ENCODE measurements around the gene AR. TPM values are rescaled to one million over a fixed set of nuclear protein-coding genes. Genes with fewer than 3 reads are reported as not detected.

The AR gene
- total and polyA plus RNA-seq, 2 donors (not counting 1 experiment from before 2014, with no cell fraction given): not detected

DNA sequence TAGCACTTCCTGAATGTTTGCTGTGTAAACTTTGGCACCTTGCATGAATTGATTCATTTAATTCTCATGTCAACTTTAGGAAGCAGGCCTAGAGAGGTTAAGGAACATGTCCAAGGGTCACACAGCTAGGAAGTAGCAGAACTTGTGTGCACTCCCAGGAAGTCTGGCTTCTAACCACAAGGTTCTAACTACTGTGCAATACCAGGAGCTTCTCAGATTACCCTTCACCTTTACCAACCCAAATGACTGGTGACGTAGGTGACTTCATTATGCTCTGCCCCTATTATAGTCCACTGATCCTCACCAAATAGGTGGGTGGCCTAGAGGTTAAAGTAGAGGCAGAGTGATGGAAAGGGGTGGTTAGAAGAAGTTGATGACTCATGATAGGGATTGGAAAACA, 14.4 kb downstream of the AR start:
- H3K36me3 ChIP-seq (replicated peaks in 1 of 2; ENCODE audit: control extremely low read depth in 1 of 2, control insufficient read depth in 1 of 2, extremely low read depth in 1 of 2, insufficient read depth in 2 of 2, low read length in 1 of 2): no peaks in the 10 kb centered on the region
- ATAC-seq (ENCODE audit: low read depth): no peak
- no peak for DNase-seq
- WGBS (ENCODE audit: insufficient coverage): no CpG with 5 or more reads among the region's 1 CpG
- no peak overlapping the region for H3K27ac Mint-ChIP-seq
- no peaks in the 10 kb centered on the region for H3K4me1 Mint-ChIP-seq
- H3K9ac ChIP-seq (ENCODE audit: low read length): no peak overlapping the region
- no peaks in the 10 kb centered on the region for H4K20me1 ChIP-seq (ENCODE audit: control insufficient read depth, insufficient read depth, low read length, poor library complexity, severe bottlenecking)
- no peak overlapping the region for H3K4me2 ChIP-seq (replicated peaks; ENCODE audit: low read depth, low read length, poor library complexity, severe bottlenecking)
- H3K9me3 ChIP-seq (ENCODE audit: control extremely low read depth in 1 of 3, control insufficient read depth in 2 of 3, insufficient read depth in 1 of 3, low read length in 2 of 3): no peaks in the 10 kb centered on the region
- no peak overlapping the region for H3K27ac ChIP-seq (ENCODE audit: low read length in 2 of 2)
- no peaks in the 10 kb centered on the region for H3K4me1 ChIP-seq (ENCODE audit: control insufficient read depth in 2 of 2, insufficient read depth in 2 of 2, low read length in 2 of 2)
- no peaks in the 10 kb centered on the region for H3K9me3 Mint-ChIP-seq (ENCODE audit: insufficient read depth)
- no peaks in the 10 kb centered on the region for H3K79me2 ChIP-seq (ENCODE audit: control insufficient read depth, insufficient read depth, low read length)
- no peaks in the 10 kb centered on the region for H3K27me3 Mint-ChIP-seq
- TF ChIP-seq, protein P1, sequence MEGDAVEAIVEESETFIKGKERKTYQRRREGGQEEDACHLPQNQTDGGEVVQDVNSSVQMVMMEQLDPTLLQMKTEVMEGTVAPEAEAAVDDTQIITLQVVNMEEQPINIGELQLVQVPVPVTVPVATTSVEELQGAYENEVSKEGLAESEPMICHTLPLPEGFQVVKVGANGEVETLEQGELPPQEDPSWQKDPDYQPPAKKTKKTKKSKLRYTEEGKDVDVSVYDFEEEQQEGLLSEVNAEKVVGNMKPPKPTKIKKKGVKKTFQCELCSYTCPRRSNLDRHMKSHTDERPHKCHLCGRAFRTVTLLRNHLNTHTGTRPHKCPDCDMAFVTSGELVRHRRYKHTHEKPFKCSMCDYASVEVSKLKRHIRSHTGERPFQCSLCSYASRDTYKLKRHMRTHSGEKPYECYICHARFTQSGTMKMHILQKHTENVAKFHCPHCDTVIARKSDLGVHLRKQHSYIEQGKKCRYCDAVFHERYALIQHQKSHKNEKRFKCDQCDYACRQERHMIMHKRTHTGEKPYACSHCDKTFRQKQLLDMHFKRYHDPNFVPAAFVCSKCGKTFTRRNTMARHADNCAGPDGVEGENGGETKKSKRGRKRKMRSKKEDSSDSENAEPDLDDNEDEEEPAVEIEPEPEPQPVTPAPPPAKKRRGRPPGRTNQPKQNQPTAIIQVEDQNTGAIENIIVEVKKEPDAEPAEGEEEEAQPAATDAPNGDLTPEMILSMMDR (IDR thresholded peaks at IDR 0.05): no peak
- no peak for TF ChIP-seq EZH2 (IDR thresholded peaks at IDR 0.05; ENCODE audit: borderline replicate concordance, insufficient read depth, low read depth, low read length, poor library complexity, severe bottlenecking)
- no peak overlapping the region for H2AFZ ChIP-seq (ENCODE audit: insufficient read depth, low read depth, low read length, poor library complexity, severe bottlenecking)
- ChIA-PET CTCF (no interaction called here), POLR2A (no interaction called here)
- intact Hi-C loops (cut with micrococcal nuclease): no loop called here
- no peak overlapping the region for H3K4me3 ChIP-seq (ENCODE audit: control extremely low read depth in 1 of 5, extremely low read depth in 1 of 5, insufficient read depth in 1 of 5, low read depth in 2 of 5, low read length in 4 of 5)
- no peak overlapping the region for H3K4me3 Mint-ChIP-seq
- H3K27me3 ChIP-seq (replicated peaks in 1 of 4; ENCODE audit: control extremely low read depth in 1 of 4, control insufficient read depth in 3 of 4, insufficient read depth in 4 of 4, low read length in 3 of 4): no peaks in the 10 kb centered on the region

GRCh38 chrX:67563469-67564448, 19.9 kb downstream of the AR start:
- H3K4me1 ChIP-seq (ENCODE audit: control insufficient read depth in 2 of 2, insufficient read depth in 2 of 2, low read length in 2 of 2): no peaks in the 10 kb centered on the region
- ATAC-seq (ENCODE audit: low read depth): no peak
- no CpG with 5 or more reads among the region's 7 CpGs for WGBS (ENCODE audit: insufficient coverage)
- no peak overlapping the region for H3K27ac ChIP-seq (ENCODE audit: low read length in 2 of 2)
- POLR2A ChIA-PET: no interaction called here
- no peak for DNase-seq
- H3K27me3 ChIP-seq (replicated peaks in 1 of 4; ENCODE audit: control extremely low read depth in 1 of 4, control insufficient read depth in 3 of 4, insufficient read depth in 4 of 4, low read length in 3 of 4): no peaks in the 10 kb centered on the region
- no peaks in the 10 kb centered on the region for H3K36me3 ChIP-seq (replicated peaks in 1 of 2; ENCODE audit: control extremely low read depth in 1 of 2, control insufficient read depth in 1 of 2, extremely low read depth in 1 of 2, insufficient read depth in 2 of 2, low read length in 1 of 2)
- H3K4me2 ChIP-seq (replicated peaks; ENCODE audit: low read depth, low read length, poor library complexity, severe bottlenecking): no peak overlapping the region
- intact Hi-C loops (cut with micrococcal nuclease): no loop called here
- no peak overlapping the region for H3K4me3 ChIP-seq (ENCODE audit: control extremely low read depth in 1 of 5, extremely low read depth in 1 of 5, insufficient read depth in 1 of 5, low read depth in 2 of 5, low read length in 4 of 5)
- Mint-ChIP-seq H3K4me3 (no peak overlapping the region), H3K9me3 (ENCODE audit: insufficient read depth) (no peaks in the 10 kb centered on the region), H3K27me3 (no peaks in the 10 kb centered on the region), H3K27ac (no peak overlapping the region), H3K4me1 (no peaks in the 10 kb centered on the region)
- no peak overlapping the region for H2AFZ ChIP-seq (ENCODE audit: insufficient read depth, low read depth, low read length, poor library complexity, severe bottlenecking)
- H3K9me3 ChIP-seq (ENCODE audit: control extremely low read depth in 1 of 3, control insufficient read depth in 2 of 3, insufficient read depth in 1 of 3, low read length in 2 of 3): no peaks in the 10 kb centered on the region
- TF ChIP-seq, protein P1 (IDR thresholded peaks at IDR 0.05): no peak
- TF ChIP-seq EZH2 (IDR thresholded peaks at IDR 0.05; ENCODE audit: borderline replicate concordance, insufficient read depth, low read depth, low read length, poor library complexity, severe bottlenecking): no peak
- H3K79me2 ChIP-seq (ENCODE audit: control insufficient read depth, insufficient read depth, low read length): no peaks in the 10 kb centered on the region
- H4K20me1 ChIP-seq (ENCODE audit: control insufficient read depth, insufficient read depth, low read length, poor library complexity, severe bottlenecking): no peaks in the 10 kb centered on the region
- H3K9ac ChIP-seq (ENCODE audit: low read length): no peak overlapping the region
- CTCF ChIA-PET: no interaction called here

Measured in B cell (primary cell).